GM12892 (cell line): ENCODE results near the gene PRKAR1B.

Source experiments
- POLR2A ChIP-seq: IDR thresholded peaks from 2 replicates; pipeline ENCODE4 v1.6.1; 2011; ENCODE audit warnings: low read depth, low read length, control low read depth
- POLR2AphosphoS5 ChIP-seq: IDR thresholded peaks from 2 replicates; pipeline ENCODE4 v1.6.1; 2011; ENCODE audit warnings: low read depth, low read length, control low read depth
- TAF1 ChIP-seq: IDR thresholded peaks from 2 replicates; pipeline ENCODE4 v1.6.1; 2011; ENCODE audit warnings: low read depth, mild to moderate bottlenecking, control low read depth, low read length, borderline replicate concordance

DNA sequence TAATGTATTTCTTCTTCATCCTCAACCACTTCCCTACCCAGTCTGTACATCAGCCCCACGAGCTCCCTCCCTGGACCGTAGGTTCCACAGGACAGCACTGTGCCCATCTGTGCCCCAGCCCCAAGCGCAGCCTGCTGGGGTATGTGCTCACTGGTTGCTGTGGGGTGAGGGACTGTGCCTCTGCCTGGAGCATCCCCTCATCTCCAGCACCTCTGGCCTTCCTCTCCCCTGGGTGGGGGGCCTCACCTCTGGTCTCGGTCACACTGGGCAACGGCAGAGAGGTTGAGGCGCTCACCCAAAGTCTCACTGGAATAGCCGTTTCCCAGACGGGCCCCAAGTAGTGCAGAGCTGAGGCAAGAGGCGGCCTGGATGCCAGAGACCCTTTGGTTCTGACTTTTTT lies 1.5 kb upstream of the PRKAR1B start:
- TF ChIP-seq TAF1 (no peak), POLR2AphosphoS5 (no peak), POLR2A (no peak)
